ENCODE measurements around the gene HECTD3. TPM values are rescaled to one million over a fixed set of nuclear protein-coding genes. Genes with fewer than 3 reads are reported as not detected.

The HECTD3 gene
- polyA plus RNA-seq, 1 donor (not counting 4 experiments of a cell fraction or from before 2014, with no cell fraction given) = 28.1 TPM

- Histone ChIP-seq H3K79me2 (ENCODE audit: control insufficient read depth, insufficient read depth, low read length) (peaks cover 25% of the 10 kb centered on the region), H3K27me3 (ENCODE audit: control insufficient read depth, extremely low read depth, insufficient read depth, low read length) (no peaks in the 10 kb centered on the region), H4K20me1 (ENCODE audit: control insufficient read depth, extremely low read depth, insufficient read depth, low read length) (no peaks in the 10 kb centered on the region), H2AFZ (ENCODE audit: control insufficient read depth, low read length) (no peak overlapping the region), H3K4me2 (ENCODE audit: control insufficient read depth, extremely low read depth, insufficient read depth, low read depth, low read length) (no peak overlapping the region), H3K4me3 (ENCODE audit: control insufficient read depth in 2 of 3, extremely low read depth in 1 of 3, insufficient read depth in 2 of 3, low read depth in 1 of 3, low read length in 3 of 3) (no peak overlapping the region), H3K9me3 (ENCODE audit: control insufficient read depth, low read depth, low read length) (no peaks in the 10 kb centered on the region), H3K9ac (ENCODE audit: control insufficient read depth, extremely low read depth, insufficient read depth, low read length) (no peak overlapping the region), H3K9me1 (ENCODE audit: control insufficient read depth, extremely low read depth, insufficient read depth, low read length) (no peaks in the 10 kb centered on the region), H3K36me3 (ENCODE audit: control insufficient read depth in 2 of 2, extremely low read depth in 1 of 2, insufficient read depth in 2 of 2, low read length in 2 of 2) (peaks cover 13 to 14% of the 10 kb centered on the region in 2 experiments), H3K27ac (ENCODE audit: control insufficient read depth, insufficient read depth, low read length) (no peak overlapping the region), H3K4me1 (ENCODE audit: control insufficient read depth, extremely low read depth, insufficient read depth, low read length) (peaks cover 25% of the 10 kb centered on the region)
- DNase-seq (ENCODE audit: low read depth, low spot score) = peak; percentile 66
- TF ChIP-seq CTCF (optimal IDR thresholded peaks at IDR 0.05 in 1 of 3, IDR thresholded peaks at IDR 0.05 in 1 of 3, conservative IDR thresholded peaks at IDR 0.05 in 1 of 3; ENCODE audit: extremely low read depth in 1 of 3, insufficient read depth in 2 of 3, low read length in 3 of 3) = peak; percentile 85 to 97 (median 90)
- TF ChIP-seq EZH2 (IDR thresholded peaks at IDR 0.05; ENCODE audit: low read length) = no peak
- peak; percentile 69 for FAIRE-seq
- dilution Hi-C loops (cut with MboI; ENCODE audit: extremely low pct_ligation_motif_present, low sequenced_read_pairs) = no loop called here
Measured at GRCh38 chr1:45014321-45015028, 3.4 kb upstream of the HECTD3 start.

- H3K27ac ChIP-seq (ENCODE audit: control insufficient read depth, insufficient read depth, low read length) = no peak overlapping the region
- no peak overlapping the region for H3K4me3 ChIP-seq (ENCODE audit: control insufficient read depth in 2 of 3, extremely low read depth in 1 of 3, insufficient read depth in 2 of 3, low read depth in 1 of 3, low read length in 3 of 3)
- H3K9me1 ChIP-seq (ENCODE audit: control insufficient read depth, extremely low read depth, insufficient read depth, low read length) = no peaks in the 10 kb centered on the region
- TF ChIP-seq CTCF (optimal IDR thresholded peaks at IDR 0.05 in 1 of 3, IDR thresholded peaks at IDR 0.05 in 1 of 3, conservative IDR thresholded peaks at IDR 0.05 in 1 of 3; ENCODE audit: extremely low read depth in 1 of 3, insufficient read depth in 2 of 3, low read length in 3 of 3) = no peak
- TF ChIP-seq EZH2 (IDR thresholded peaks at IDR 0.05; ENCODE audit: low read length) = no peak
- peak overlapping the region; percentile 99 for H3K4me2 ChIP-seq (ENCODE audit: control insufficient read depth, extremely low read depth, insufficient read depth, low read depth, low read length)
- dilution Hi-C loops (cut with MboI; ENCODE audit: extremely low pct_ligation_motif_present, low sequenced_read_pairs) = no loop called here
- H3K9ac ChIP-seq (ENCODE audit: control insufficient read depth, extremely low read depth, insufficient read depth, low read length) = peak overlapping the region; percentile 86
- no peaks in the 10 kb centered on the region for H3K9me3 ChIP-seq (ENCODE audit: control insufficient read depth, low read depth, low read length)
- no peak for FAIRE-seq
- H4K20me1 ChIP-seq (ENCODE audit: control insufficient read depth, extremely low read depth, insufficient read depth, low read length) = no peaks in the 10 kb centered on the region
- H3K79me2 ChIP-seq (ENCODE audit: control insufficient read depth, insufficient read depth, low read length) = peaks cover 26% of the 10 kb centered on the region
- H3K4me1 ChIP-seq (ENCODE audit: control insufficient read depth, extremely low read depth, insufficient read depth, low read length) = peaks cover 25% of the 10 kb centered on the region
- H3K27me3 ChIP-seq (ENCODE audit: control insufficient read depth, extremely low read depth, insufficient read depth, low read length) = no peaks in the 10 kb centered on the region
- peaks cover 17 to 19% of the 10 kb centered on the region in 2 experiments for H3K36me3 ChIP-seq (ENCODE audit: control insufficient read depth in 2 of 2, extremely low read depth in 1 of 2, insufficient read depth in 2 of 2, low read length in 2 of 2)
- H2AFZ ChIP-seq (ENCODE audit: control insufficient read depth, low read length) = no peak overlapping the region
- no peak for DNase-seq (ENCODE audit: low read depth, low spot score)
Measured at GRCh38 chr1:45013551-45014209, 2.6 kb upstream of the HECTD3 start.

Data from keratinocyte (primary cell).